Cardiac muscle cell (in vitro differentiated cells and primary cell): ENCODE data around the gene FLYWCH2. TPM values are rescaled to one million over a fixed set of nuclear protein-coding genes. Genes with fewer than 3 reads are reported as not detected.
"Not testable (repeated sequence)": the region's sequence is repeated elsewhere in the genome, so short reads cannot be mapped to it uniquely, and the experiment has no call there.

Experiments
- DNase-seq, 2 donors: peaks; one replicate each; pipeline versions ENCODE4 v3.0.0 to v3.0.0-alpha.2; 2010 to 2017; ENCODE audit warnings: low read depth in 1 of 2, low spot score in 1 of 2
- H3K27ac ChIP-seq: fragments of 200-600 bp; sonication (generic); 2 replicates; pipeline ENCODE4 v1.5.1; 2016
- H3K27me3 ChIP-seq: fragments of 200-600 bp; sonication (generic); 2 replicates; pipeline ENCODE4 v1.6.0; 2016; ENCODE audit warnings: control low read depth
- H3K36me3 ChIP-seq: fragments of 200-600 bp; sonication (generic); 2 replicates; pipeline ENCODE4 v1.5.1; 2016; ENCODE audit warnings: control low read depth
- H3K4me1 ChIP-seq: fragments of 200-600 bp; sonication (generic); 2 replicates; pipeline ENCODE4 v1.8.1; 2017; ENCODE audit warnings: low read depth, mild to moderate bottlenecking, mixed run types
- H3K4me3 ChIP-seq: fragments of 200-600 bp; sonication (generic); 2 replicates; pipeline ENCODE4 v1.5.1; 2016; ENCODE audit warnings: mild to moderate bottlenecking
- H3K9me3 ChIP-seq: fragments of 200-600 bp; sonication (generic); 2 replicates; pipeline ENCODE4 v1.5.1; 2017; ENCODE audit warnings: low read depth, mild to moderate bottlenecking, control low read depth
- CTCF ChIP-seq: IDR thresholded peaks from 2 replicates; pipeline ENCODE4 v1.5.1; 2012; ENCODE audit warnings: low read depth, mild to moderate bottlenecking, low read length
- polyA plus RNA-seq: library from polyadenylated mRNA; unstranded; fragments of >200 nt; fragmentation: Nextera tagmentation; extraction: Ambion mirVana; gene quantifications from 2 replicates; pipeline ENCODE4 v1.2.1, GENCODE V29; 2016
- total RNA-seq: library from RNA; depleted of rRNA; stranded (reverse); fragments of >200 nt; gene quantifications from 2 replicates; pipeline ENCODE4 v1.2.3, GENCODE V29; 2016

FLYWCH2 gene
- total and polyA plus RNA-seq, 2 experiments from 2014 or later, result 66.1 to 134 TPM

- Histone ChIP-seq H3K27me3 (no peaks in the 10 kb centered on the region), H3K4me1 (peaks cover 6% of the 10 kb centered on the region), H3K4me3 (peak overlapping the region; percentile 88), H3K27ac (peak overlapping the region; percentile 76), H3K36me3 (no peaks in the 10 kb centered on the region), H3K9me3 (no peaks in the 10 kb centered on the region)
- TF ChIP-seq CTCF, result no peak
- no peak for DNase-seq
Observed at GRCh38 chr16:2904922-2905240, 21.9 kb downstream of the FLYWCH2 start.

GRCh38 chr16:2905241-2905987 lies 22.4 kb downstream of the FLYWCH2 start:
- TF ChIP-seq CTCF, result no peak
- peak; percentile 100 for DNase-seq
- Histone ChIP-seq H3K4me3 (peak overlapping the region; percentile 88), H3K27ac (peak overlapping the region; percentile 76), H3K4me1 (peaks cover 6% of the 10 kb centered on the region), H3K36me3 (no peaks in the 10 kb centered on the region), H3K9me3 (no peaks in the 10 kb centered on the region), H3K27me3 (no peaks in the 10 kb centered on the region)

- no peaks in the 10 kb centered on the region for H3K36me3 ChIP-seq
- H3K4me3 ChIP-seq, result no peak overlapping the region
- H3K27me3 ChIP-seq, result no peaks in the 10 kb centered on the region
- no peaks in the 10 kb centered on the region for H3K9me3 ChIP-seq
- TF ChIP-seq CTCF, result no peak
- H3K27ac ChIP-seq, result peak overlapping the region; percentile 2
- DNase-seq, result no peak
- H3K4me1 ChIP-seq, result peaks cover 6% of the 10 kb centered on the region
Observed at GRCh38 chr16:2905988-2906387, 23.0 kb downstream of the FLYWCH2 start.

GRCh38 chr16:2907084-2907753 lies 24.2 kb downstream of the FLYWCH2 start:
- not testable (repeated sequence) for H3K4me1 ChIP-seq, H3K27me3 ChIP-seq, H3K9me3 ChIP-seq, H3K36me3 ChIP-seq, H3K4me3 ChIP-seq
- H3K27ac ChIP-seq, result peak overlapping the region; percentile 93
- DNase-seq, result peak; percentile 53 to 63
- peak; percentile 45 for TF ChIP-seq CTCF

- no peak for TF ChIP-seq CTCF
- Histone ChIP-seq H3K9me3 (no peaks in the 10 kb centered on the region), H3K4me3 (no peak overlapping the region), H3K27ac (no peak overlapping the region), H3K27me3 (no peaks in the 10 kb centered on the region), H3K4me1 (peaks cover 11% of the 10 kb centered on the region), H3K36me3 (peaks cover 6% of the 10 kb centered on the region)
- no peak for DNase-seq
Observed at GRCh38 chr16:2910441-2910969, 27.5 kb downstream of the FLYWCH2 start.
